Measurements from ENCODE around the gene GAB2. TPM values are rescaled to one million over a fixed set of nuclear protein-coding genes. Genes with fewer than 3 reads are reported as not detected.

Gene GAB2
- total and polyA plus RNA-seq, 10 of the 15 experiments (the other 5 are each of a cell fraction or from before 2014, with no cell fraction given) = 0.69 to 12.6 (median 3.8) TPM

DNA sequence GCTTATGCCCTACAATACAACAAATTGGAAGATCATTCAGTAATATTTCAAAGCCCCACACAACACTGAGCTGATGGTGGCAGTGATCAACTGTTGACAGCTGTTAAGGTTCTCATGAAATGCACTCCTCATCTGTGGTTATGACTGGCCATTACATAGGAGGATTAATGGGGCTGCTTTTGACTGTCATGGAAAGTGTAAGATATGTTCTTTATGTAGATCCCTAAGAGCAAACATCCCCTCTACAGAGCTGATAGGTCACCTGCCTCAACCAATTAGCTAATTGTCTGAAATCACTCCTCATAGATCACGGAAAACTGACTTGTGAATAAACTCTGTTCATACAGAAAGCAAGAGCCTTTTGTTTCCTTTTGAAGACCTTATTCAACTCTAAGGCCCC lies 78.1 kb downstream of the GAB2 start:
- H3K36me3 ChIP-seq (ENCODE audit: control insufficient read depth in 2 of 2, insufficient read depth in 2 of 2, low read length in 1 of 2) = no peaks in the 10 kb centered on the region
- ATAC-seq = peak; percentile 40
- no TSS peak for BruUV-seq (replicated peaks)
- ChIA-PET RAD21 (ENCODE audit: unreplicated experiment) (no interaction called here), POLR2A (no interaction called here), CTCF (interaction anchor here (1.6 to 1.8 kb wide), 2 partner anchors 11 to 225 kb away, joined by 4 to 8 read pairs; no protein-coding TSS in a partner anchor), SMC1A (ENCODE audit: uncharacterized antibody, unreplicated experiment) (no interaction called here)
- H3K4me1 ChIP-seq (ENCODE audit: control insufficient read depth, insufficient read depth, low read length) = no peaks in the 10 kb centered on the region
- no peak for DNase-seq (ENCODE audit: low read depth, low spot score)
- no peak overlapping the region for H2AFZ ChIP-seq (ENCODE audit: control insufficient read depth, low read depth, low read length)
- H3K4me3 ChIP-seq = no peak overlapping the region
- H4K20me1 ChIP-seq (ENCODE audit: control insufficient read depth, insufficient read depth) = no peaks in the 10 kb centered on the region
- TF ChIP-seq RAD21 (IDR thresholded peaks at IDR 0.05; ENCODE audit: insufficient read depth, low read depth, low read length) (peak; percentile 13; the same call in 1 of the 2 replicates), JUNB (IDR thresholded peaks at IDR 0.05) (0 out of 2 replicates have a peak, but pooled peaks have one; percentile 9), RUNX3 (IDR thresholded peaks at IDR 0.05; ENCODE audit: low read length) (peak; percentile 60; the same call in 1 of the 2 replicates), HDAC2 (IDR thresholded peaks at IDR 0.05) (no peak)
- no peak overlapping the region for H3K27ac ChIP-seq (ENCODE audit: control insufficient read depth, insufficient read depth)
- intact Hi-C loops (cut with micrococcal nuclease; ENCODE audit: unreplicated experiment) = no loop called here
- H3K9me3 ChIP-seq (replicated peaks; ENCODE audit: control insufficient read depth, insufficient read depth, low read length) = no peaks in the 10 kb centered on the region
- no peak overlapping the region for H3K9ac ChIP-seq (ENCODE audit: control insufficient read depth, insufficient read depth, low read length)
- WGBS (ENCODE audit: insufficient coverage, insufficient replicate concordance, low lambda C conversion rate, missing lambda C conversion rate) = 90% methylated on average over 1 of the region's 1 CpG
- in situ Hi-C loops (cut with MboI) = no loop called here
- no peaks in the 10 kb centered on the region for H3K27me3 ChIP-seq (replicated peaks in 1 of 2; ENCODE audit: control insufficient read depth in 2 of 2, insufficient read depth in 2 of 2, low read length in 1 of 2)
- FAIRE-seq = no peak
- H3K4me2 ChIP-seq (ENCODE audit: control insufficient read depth, insufficient read depth) = no peak overlapping the region
- no peaks in the 10 kb centered on the region for H3K79me2 ChIP-seq (ENCODE audit: control insufficient read depth, insufficient read depth, low read length)

DNA sequence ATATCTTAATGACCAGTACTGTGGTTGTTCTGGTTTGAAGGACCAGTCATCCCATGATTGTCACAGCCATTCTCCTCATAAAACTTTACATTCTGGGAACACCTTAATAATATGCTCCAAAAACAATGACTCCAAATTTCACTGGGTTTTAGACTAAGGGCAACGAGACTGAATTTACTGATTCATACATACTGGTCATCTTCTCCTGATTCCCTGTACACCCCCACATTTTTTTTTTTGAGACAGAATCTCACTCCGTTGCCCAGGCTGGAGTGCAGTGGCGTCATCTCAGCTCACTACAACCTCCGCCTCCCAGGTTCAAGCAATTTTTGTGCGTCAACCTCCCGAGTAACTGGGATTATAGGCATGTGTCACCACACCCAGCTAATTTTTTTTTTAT lies 78.9 kb downstream of the GAB2 start:
- no peak for ATAC-seq

More for the DNA sequence above, 78.9 kb downstream of the GAB2 start:
- BruUV-seq (replicated peaks) = no TSS peak
- 80% methylated on average over 6 of the region's 6 CpGs for WGBS (ENCODE audit: insufficient coverage, insufficient replicate concordance, low lambda C conversion rate, missing lambda C conversion rate)
- H3K9me3 ChIP-seq (replicated peaks; ENCODE audit: control insufficient read depth, insufficient read depth, low read length) = no peaks in the 10 kb centered on the region
- FAIRE-seq (no peak), DNase-seq (ENCODE audit: low read depth, low spot score) (no peak)
- ChIA-PET POLR2A (no interaction called here), RAD21 (ENCODE audit: unreplicated experiment) (no interaction called here), CTCF (interaction anchor here (1.6 kb wide), 1 partner anchor 226 kb away, joined by 4 read pairs; no protein-coding TSS in a partner anchor), SMC1A (ENCODE audit: uncharacterized antibody, unreplicated experiment) (interaction anchor here (1.3 kb wide), 1 partner anchor 46 kb away, joined by 3 read pairs; no protein-coding TSS in a partner anchor)
- no peaks in the 10 kb centered on the region for H3K4me1 ChIP-seq (ENCODE audit: control insufficient read depth, insufficient read depth, low read length)
- intact Hi-C loops (cut with micrococcal nuclease; ENCODE audit: unreplicated experiment) (no loop called here), in situ Hi-C loops (cut with MboI) (no loop called here)
- H3K36me3 ChIP-seq (ENCODE audit: control insufficient read depth in 2 of 2, insufficient read depth in 2 of 2, low read length in 1 of 2) = no peaks in the 10 kb centered on the region
- H3K79me2 ChIP-seq (ENCODE audit: control insufficient read depth, insufficient read depth, low read length) = no peaks in the 10 kb centered on the region
- H3K4me3 ChIP-seq = no peak overlapping the region
- no peaks in the 10 kb centered on the region for H3K27me3 ChIP-seq (replicated peaks in 1 of 2; ENCODE audit: control insufficient read depth in 2 of 2, insufficient read depth in 2 of 2, low read length in 1 of 2)
- H3K4me2 ChIP-seq (ENCODE audit: control insufficient read depth, insufficient read depth) = no peak overlapping the region
- H3K27ac ChIP-seq (ENCODE audit: control insufficient read depth, insufficient read depth) = no peak overlapping the region
- no peak overlapping the region for H2AFZ ChIP-seq (ENCODE audit: control insufficient read depth, low read depth, low read length)
- H4K20me1 ChIP-seq (ENCODE audit: control insufficient read depth, insufficient read depth) = no peaks in the 10 kb centered on the region
- no peak for TF ChIP-seq BACH1 (IDR thresholded peaks at IDR 0.05; ENCODE audit: borderline replicate concordance)
- TF ChIP-seq NRF1 (conservative IDR thresholded peaks at IDR 0.05; ENCODE audit: low read depth, low read length) = no peak
- no peak for TF ChIP-seq ATF7 (IDR thresholded peaks at IDR 0.05; ENCODE audit: low read depth)
- TF ChIP-seq POLR2AphosphoS5 (IDR thresholded peaks at IDR 0.05; ENCODE audit: low read length) = no peak
- TF ChIP-seq DPF2 (IDR thresholded peaks at IDR 0.05) = no peak
- TF ChIP-seq HDAC6 (IDR thresholded peaks at IDR 0.05; ENCODE audit: unreplicated experiment) = no peak
- TF ChIP-seq WRNIP1 (IDR thresholded peaks at IDR 0.05; ENCODE audit: borderline replicate concordance, low read depth, low read length) = no peak
- TF ChIP-seq NFYB (IDR thresholded peaks at IDR 0.05; ENCODE audit: insufficient read depth, low read depth, low read length) = no peak
- TF ChIP-seq CREM (IDR thresholded peaks at IDR 0.05; ENCODE audit: low read depth) = no peak
- TF ChIP-seq, protein P1, sequence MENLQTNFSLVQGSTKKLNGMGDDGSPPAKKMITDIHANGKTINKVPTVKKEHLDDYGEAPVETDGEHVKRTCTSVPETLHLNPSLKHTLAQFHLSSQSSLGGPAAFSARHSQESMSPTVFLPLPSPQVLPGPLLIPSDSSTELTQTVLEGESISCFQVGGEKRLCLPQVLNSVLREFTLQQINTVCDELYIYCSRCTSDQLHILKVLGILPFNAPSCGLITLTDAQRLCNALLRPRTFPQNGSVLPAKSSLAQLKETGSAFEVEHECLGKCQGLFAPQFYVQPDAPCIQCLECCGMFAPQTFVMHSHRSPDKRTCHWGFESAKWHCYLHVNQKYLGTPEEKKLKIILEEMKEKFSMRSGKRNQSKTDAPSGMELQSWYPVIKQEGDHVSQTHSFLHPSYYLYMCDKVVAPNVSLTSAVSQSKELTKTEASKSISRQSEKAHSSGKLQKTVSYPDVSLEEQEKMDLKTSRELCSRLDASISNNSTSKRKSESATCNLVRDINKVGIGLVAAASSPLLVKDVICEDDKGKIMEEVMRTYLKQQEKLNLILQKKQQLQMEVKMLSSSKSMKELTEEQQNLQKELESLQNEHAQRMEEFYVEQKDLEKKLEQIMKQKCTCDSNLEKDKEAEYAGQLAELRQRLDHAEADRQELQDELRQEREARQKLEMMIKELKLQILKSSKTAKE (IDR thresholded peaks at IDR 0.05; ENCODE audit: low read depth, poor library complexity, severe bottlenecking) = no peak
- TF ChIP-seq CHD2 (IDR thresholded peaks at IDR 0.05; ENCODE audit: borderline replicate concordance, low read depth, low read length) = no peak
- TF ChIP-seq LARP7 (IDR thresholded peaks at IDR 0.05) = no peak
- TF ChIP-seq SRF (IDR thresholded peaks at IDR 0.05; ENCODE audit: low read depth in 2 of 2, low read length in 2 of 2) = no peak
- TF ChIP-seq SMAD5 (IDR thresholded peaks at IDR 0.05; ENCODE audit: low read depth) = no peak
- TF ChIP-seq BHLHE40 (IDR thresholded peaks at IDR 0.05; ENCODE audit: borderline replicate concordance in 1 of 2, low read depth in 2 of 2, low read length in 1 of 2) = no peak
- no peak for TF ChIP-seq GABPA (IDR thresholded peaks at IDR 0.05; ENCODE audit: low read depth)
- no peak overlapping the region for H3K9ac ChIP-seq (ENCODE audit: control insufficient read depth, insufficient read depth, low read length)
